Stimulated activated CD8-positive, alpha-beta memory T cell treated with anti-CD3 and anti-CD28 coated beads, Interleukin-12 subunit alpha, Interleukin-12 subunit beta, amount 100 ng/mL, for 24 hours (primary cell): ENCODE results near the gene EPHA8.

ENCODE experiments used
- DNase-seq: peaks from one replicate; pipeline ENCODE4 v3.0.0-alpha.2; 2020; ENCODE audit errors: extremely low read depth

Gene EPHA8

GRCh38 chr1:22536506-22536905 lies 26.8 kb upstream of the EPHA8 start:
- no peak for DNase-seq

GRCh38 chr1:22537441-22538139 lies 25.7 kb upstream of the EPHA8 start:
- no peak for DNase-seq

DNA sequence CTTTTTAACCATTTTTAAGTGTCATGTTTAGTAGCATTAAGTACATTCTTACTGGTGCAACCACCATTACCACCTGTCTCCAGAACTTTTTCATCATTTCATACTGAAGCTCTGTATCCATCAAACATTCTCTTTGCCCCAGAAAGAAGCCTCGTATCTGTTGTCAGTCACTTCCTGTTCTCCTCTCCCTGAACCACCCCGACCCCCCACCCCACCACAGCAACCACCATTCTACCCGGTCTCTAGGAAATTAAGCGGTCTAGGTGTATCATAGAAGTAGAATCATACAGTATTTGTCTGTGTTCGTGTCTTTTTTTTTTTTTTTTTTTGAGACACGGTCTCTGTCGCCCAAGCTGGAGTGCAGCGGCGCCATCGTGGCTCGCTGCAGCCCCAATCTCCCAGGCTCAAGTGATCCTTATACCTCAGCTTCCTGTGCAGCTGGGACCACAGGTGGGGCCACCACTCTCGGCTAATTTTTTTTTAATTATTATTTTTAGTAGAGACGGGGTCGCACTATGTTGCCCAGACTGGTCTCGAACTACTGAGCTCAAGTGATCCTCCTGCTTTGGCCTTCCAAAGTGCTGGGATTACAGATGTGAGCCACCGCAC lies 23.7 kb upstream of the EPHA8 start:
- no peak for DNase-seq

GRCh38 chr1:22540337-22540736 lies 23.0 kb upstream of the EPHA8 start:
- DNase-seq: no peak

DNA sequence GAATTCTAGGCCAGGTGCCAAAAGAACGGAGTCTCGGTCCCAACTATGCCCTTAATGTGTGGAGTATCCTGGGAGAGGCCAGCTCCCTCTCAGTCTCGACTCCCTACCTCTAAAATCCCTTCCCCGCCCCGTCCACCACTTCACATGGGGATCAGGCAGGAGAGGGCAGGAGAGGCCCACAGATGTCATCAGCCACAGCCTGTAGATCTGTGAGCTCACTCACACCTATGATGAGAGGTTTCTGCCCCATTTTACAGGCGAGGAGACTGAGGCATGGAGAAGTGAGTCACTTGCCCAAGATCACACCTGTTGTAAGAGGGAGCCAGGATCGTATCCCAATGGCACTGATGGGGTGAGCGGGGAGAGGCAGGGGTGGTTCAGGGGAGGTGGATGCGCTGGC lies 20.4 kb upstream of the EPHA8 start:
- DNase-seq: no peak

DNA sequence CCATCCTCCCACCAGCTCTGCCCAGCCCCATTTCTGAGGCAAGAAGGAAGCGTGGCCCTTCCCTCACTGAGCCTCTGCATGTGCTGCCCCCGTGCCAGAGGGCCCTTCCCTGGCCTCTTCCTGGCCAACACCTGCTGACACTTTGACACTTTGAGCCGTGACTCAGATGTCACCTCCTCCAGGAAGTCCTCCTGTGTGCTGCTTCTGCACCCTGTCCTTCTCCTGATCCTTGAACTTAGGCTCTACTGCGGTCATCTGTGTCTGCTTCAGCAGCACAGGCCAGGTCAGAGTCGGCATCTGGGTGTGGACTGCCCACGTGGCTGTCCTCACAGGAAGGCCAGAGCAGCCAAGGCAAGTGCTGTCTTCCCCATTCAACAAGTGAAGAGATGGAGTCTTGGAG lies 19.6 kb upstream of the EPHA8 start:
- DNase-seq: no peak

DNA sequence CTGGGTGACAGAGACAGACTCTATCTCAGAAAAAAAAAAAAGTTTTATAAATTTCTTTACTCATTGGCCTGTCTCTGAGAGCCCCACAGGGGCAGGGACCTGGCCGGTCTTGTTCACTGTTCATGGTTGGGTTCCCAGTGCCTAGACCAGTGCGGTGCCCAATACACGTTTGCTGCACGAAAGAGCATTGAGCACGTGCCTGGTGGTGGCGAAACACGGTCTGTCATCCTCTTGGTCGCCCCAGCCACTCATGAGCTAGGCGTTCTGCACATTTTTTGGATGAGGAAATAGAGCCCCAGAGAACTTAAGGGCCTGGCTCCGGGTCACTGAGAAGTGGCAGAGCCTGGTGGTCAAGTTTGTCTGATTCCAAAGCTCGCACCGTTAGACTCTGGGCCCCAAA lies 18.7 kb upstream of the EPHA8 start:
- no peak for DNase-seq

- DNase-seq: no peak
Measured at GRCh38 chr1:22545141-22545540, 18.1 kb upstream of the EPHA8 start.

GRCh38 chr1:22547186-22547817 lies 16.0 kb upstream of the EPHA8 start:
- DNase-seq: no peak

GRCh38 chr1:22547818-22548462 lies 15.3 kb upstream of the EPHA8 start:
- DNase-seq: no peak

DNA sequence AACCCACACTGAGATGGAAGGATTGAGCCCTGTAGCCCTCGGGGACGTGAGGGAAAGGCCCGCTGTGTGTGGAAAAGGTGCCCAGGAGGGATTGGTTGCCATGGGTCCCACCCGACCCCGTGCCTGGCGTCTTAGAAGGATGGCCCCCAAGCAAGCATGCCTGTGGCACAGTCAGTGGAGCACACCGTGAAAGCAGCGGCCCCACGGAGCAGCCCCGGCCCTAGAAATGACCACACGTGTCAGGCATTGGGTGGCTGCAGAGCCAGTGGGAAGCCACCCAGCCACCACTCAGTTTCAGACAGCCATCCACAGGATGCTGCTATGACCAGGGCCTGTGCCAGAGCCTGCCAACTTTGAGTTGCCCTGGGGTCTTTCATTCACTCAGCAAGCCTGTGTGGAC lies 13.3 kb upstream of the EPHA8 start:
- no peak for DNase-seq

- no peak for DNase-seq
Measured at GRCh38 chr1:22551591-22551990, 11.7 kb upstream of the EPHA8 start.

DNA sequence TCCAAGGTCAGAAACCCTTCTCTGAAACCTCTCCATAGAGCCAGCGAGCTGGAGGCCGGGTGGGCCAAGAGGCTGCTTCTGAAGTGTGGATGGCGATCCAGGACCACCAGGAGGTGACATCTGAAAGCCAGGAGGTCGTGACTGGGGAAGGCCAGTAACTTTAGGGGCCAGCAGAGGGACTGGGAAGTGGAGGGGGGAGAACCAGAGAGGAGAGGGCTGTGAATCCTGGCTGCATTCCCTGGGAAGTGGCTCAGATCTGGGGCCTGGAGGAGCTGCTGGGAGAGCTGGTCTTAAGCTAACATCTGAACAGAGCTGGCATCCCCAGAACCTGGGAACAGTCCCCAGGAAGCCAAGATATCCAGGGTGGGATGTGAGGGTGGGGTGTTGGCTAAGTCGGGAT lies 11.3 kb upstream of the EPHA8 start:
- DNase-seq: no peak

DNA sequence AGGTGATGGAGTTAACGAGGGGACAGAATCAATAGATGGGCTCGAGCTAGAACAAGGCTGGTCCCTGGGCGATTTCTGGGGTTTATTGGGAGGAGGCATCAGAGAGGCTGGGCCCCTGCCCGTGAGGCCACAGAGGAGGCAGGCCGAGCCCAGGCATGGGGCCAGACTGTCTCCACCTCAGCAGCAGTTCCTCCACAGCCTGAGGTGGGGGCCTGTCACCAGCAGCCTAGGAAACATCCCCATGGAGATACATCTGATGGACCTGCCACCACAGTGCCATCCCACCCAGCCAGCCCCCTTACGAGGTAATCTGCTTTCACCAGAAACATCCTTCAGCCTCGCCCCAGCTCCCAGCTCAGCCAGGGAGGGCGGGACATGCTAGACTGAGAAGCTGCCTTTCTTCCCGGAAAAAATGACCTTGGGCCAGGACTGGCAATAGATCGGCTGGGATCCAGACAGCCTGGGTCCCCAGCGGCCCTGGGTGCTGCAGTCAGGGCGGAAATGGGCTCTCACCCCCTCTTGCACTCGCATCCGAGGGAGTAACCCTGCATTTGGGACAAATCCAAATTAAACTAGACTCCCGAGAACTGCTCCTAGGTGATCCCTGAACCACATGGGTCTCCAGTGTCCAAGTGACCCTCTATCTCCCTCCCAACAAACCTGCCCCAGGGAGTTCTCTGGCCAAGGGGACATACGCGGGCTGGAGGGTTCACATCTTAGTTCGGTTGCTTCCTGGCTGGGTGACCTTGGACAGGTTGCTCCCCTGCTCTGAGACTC lies 10.0 kb upstream of the EPHA8 start:
- DNase-seq: no peak

DNA sequence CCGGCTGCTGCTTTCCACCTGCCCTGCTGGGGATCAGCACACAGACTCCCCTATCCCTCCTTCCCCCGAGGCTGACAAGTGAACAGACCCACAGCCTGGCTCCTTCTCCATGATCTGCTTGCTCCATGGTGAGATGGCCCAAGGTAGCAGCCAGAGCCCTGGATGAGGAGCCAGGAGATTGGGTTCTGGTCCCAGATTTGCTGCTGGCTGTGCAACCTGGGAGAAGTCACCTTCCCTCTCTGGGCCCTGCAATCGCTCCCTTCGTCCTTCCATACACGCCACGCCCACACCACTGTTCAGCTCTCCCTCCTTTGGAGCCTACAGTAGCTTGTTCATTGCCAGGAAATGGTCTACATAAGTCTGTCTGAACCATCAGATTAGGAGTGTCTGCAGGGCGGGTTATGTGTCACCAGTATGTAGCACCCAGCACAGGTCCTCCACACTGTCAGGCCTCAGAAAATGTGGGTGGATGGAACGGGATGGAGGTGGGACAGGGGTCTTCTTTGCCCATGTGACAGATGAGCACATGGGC lies 9.2 kb upstream of the EPHA8 start:
- no peak for DNase-seq

DNA sequence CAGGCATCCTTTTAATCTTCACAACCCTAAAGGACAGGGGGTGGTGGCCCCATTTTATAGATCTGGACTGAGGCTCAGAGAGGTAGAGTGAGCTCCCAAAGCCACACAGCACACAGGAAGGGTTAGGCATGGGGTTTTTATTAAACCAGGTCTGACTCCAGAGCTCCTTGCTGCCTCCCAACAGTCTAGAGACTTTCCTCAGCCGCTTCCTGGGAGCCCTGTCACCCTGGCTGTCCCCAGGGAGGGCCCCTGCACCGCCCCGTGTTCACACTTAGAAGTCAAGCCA lies 8.0 kb upstream of the EPHA8 start:
- DNase-seq: no peak

GRCh38 chr1:22556391-22557104 lies 6.7 kb upstream of the EPHA8 start:
- DNase-seq: no peak

DNA sequence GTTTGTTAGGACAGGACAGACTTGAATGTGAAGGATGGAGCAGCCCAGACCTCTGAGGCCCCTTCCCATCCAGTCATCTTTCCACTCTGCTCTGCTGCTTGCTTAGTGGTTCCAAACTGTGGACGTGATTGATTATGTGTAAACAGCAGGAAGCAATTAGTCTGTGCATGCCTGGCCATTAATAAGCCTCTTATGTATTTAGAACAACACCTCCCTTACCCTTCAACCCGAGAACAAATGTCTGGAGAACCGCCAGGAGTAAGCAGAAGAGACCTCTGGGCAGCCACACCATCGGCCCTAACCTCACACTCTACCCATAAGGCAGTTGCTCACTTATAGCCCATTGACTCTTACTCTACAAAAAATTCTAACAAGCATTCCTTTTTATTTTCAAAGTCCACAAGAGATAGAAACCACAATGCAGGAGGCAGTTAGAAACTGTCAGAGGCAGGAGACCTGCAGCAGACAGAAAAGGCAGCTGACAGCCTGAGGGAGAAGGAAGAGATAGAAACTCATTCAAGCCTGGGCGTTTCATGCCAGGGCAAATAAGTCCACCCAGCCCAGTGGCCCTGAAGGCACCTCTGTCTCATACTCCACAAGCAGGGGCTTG lies 5.8 kb upstream of the EPHA8 start:
- no peak for DNase-seq

DNA sequence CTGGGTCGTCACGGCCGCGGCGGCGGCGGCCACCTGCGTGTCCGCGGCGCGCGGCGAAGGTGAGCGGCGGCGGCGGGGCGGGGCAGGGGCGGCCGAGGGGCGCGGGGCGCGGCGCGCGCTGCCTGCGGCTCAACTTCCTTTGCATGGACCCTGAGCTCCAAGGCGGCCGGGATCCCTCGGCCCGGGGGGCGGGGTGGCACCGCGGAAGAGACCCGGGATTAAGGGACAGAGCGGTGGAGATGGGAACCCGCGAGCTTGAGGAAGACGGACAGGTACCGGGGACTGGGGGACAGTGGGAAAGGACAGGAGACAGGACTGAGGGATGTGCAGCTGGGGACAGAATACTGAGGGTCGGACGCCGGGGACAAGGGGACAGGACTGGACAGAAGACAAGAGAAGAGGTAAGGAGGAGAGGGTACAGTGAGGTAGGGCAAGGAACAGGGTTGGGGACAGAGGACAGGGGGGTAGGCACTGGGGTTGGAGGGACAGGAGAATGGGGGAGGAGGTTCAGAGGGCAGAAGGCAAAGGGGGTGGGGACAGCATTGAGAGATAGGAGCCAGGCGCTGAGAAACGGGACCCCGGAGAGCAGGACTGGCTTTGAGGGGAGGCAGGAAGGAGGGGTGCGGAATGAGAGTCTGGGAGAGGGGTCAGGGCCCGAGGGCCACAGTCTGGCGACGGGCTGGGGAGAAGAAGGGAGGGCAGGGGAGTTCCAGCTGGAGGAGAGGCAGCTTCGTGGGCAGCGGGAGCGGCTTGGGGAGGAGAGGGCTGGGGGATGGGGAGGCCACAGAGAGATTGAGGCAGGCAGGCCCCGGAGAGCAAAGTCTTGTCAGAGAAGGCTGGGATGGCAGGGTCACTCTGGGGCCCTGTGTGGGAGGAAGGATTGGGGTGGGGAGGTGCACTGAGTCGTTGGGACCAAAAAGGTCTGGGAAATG lies 648 bp downstream of the EPHA8 start:
- no peak for DNase-seq

GRCh38 chr1:22566161-22566560 lies 2.9 kb downstream of the EPHA8 start:
- DNase-seq: no peak
